SK-N-SH treated with all-trans-retinoic acid at 6 μM for 48 hours (cell line): ENCODE measurements around the gene NFYB.

ENCODE experiments used
- TOX ChIP-seq: fragments of 250-450 bp; sonication (Bioruptor Pico); IDR thresholded peaks from 2 replicates; pipeline ENCODE4 v1.8.0; 2021; ENCODE audit warnings: mild to moderate bottlenecking, moderate library complexity, borderline replicate concordance
- ZC3H10 ChIP-seq: fragments of 250-450 bp; sonication (Bioruptor Pico); IDR thresholded peaks from 2 replicates; pipeline ENCODE4 v1.5.1; 2021; ENCODE audit warnings: mild to moderate bottlenecking, moderate library complexity

DNA sequence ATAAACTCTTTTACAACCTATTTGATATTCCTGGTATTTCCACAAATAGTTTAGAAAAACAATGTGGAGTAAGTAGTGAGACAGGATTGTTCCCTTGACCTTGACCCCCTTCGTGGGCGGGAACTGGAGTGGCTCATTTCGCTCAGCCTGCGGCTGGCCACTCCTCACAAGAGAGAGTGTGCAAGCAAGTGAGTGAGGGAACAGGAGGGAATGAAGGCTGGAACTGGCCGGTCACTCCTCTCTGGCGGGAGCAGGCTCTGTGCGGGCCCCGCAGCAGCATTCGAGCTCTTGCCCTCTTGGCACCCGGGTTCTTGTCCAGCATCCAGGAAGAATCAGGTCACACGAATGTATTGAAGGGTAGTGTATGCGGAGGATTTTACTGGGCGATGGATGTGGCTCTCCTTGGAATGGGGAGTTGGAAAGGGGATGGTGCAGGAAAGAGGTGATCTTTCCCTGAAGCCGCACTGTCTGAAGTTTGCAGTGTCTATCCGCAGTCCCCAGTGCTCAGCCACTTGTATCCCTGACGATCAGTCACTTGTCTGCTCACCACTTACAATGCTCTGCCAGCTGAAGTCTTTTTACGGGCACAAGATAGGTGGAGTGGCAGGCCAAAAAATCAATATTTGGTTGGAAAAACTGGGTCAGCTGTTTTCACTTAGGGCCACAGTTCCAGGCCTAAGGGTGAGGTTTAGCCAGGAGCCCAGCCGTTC lies 49.6 kb upstream of the NFYB start:
- no peak for TF ChIP-seq ZC3H10 (CRISPR knock-in tag)
- no peak for TF ChIP-seq TOX
